Endothelial cell (in vitro differentiated cells): ENCODE data around the gene PTPN22. TPM values are rescaled to one million over a fixed set of nuclear protein-coding genes. Genes with fewer than 3 reads are reported as not detected.

Experiments
- DNase-seq: peaks from one replicate; pipeline ENCODE4 v3.0.0; 2021; ENCODE audit warnings: low spot score
- H3K27ac Mint-ChIP-seq: one replicate; pipeline ENCODE4 v1.8.0; 2021; ENCODE audit warnings: mixed read lengths, inconsistent platforms; ENCODE audit not compliant: unreplicated experiment
- H3K27me3 Mint-ChIP-seq: one replicate; pipeline ENCODE4 v1.8.0; 2021; ENCODE audit warnings: mild to moderate bottlenecking, moderate library complexity, mixed read lengths, inconsistent platforms; ENCODE audit not compliant: unreplicated experiment
- H3K36me3 Mint-ChIP-seq: one replicate; pipeline ENCODE4 v1.8.0; 2021; ENCODE audit warnings: mild to moderate bottlenecking, low read depth, mixed read lengths, inconsistent platforms; ENCODE audit not compliant: unreplicated experiment
- H3K4me1 Mint-ChIP-seq: one replicate; pipeline ENCODE4 v1.8.0; 2021; ENCODE audit warnings: mild to moderate bottlenecking, mixed read lengths, inconsistent platforms; ENCODE audit not compliant: unreplicated experiment
- H3K4me3 Mint-ChIP-seq: one replicate; pipeline ENCODE4 v1.8.0; 2021; ENCODE audit warnings: mild to moderate bottlenecking, mixed read lengths, inconsistent platforms; ENCODE audit not compliant: unreplicated experiment
- H3K9me3 Mint-ChIP-seq: one replicate; pipeline ENCODE4 v1.8.0; 2021; ENCODE audit warnings: mixed read lengths, inconsistent platforms; ENCODE audit not compliant: unreplicated experiment
- CTCF ChIP-seq: fragments of 200-600 bp; sonication (generic); IDR thresholded peaks from one replicate; pipeline ENCODE4 v1.5.0; 2021; ENCODE audit warnings: antibody characterized with exemption; ENCODE audit not compliant: unreplicated experiment
- total RNA-seq: library from RNA; stranded (reverse); fragmentation: NEBNext Ultra II Directional; extraction: Animal tissue kit (Norgen Biotek cat#: 25700); gene quantifications from one replicate; pipeline ENCODE4 v1.2.1, GENCODE V29; 2021; ENCODE audit not compliant: unreplicated experiment

PTPN22 gene
- total RNA-seq, 1 donor from 2014 or later: 0.87 TPM

- peaks cover 4% of the 10 kb centered on the region for H3K4me1 Mint-ChIP-seq
- H3K9me3 Mint-ChIP-seq: no peaks in the 10 kb centered on the region
- H3K27me3 Mint-ChIP-seq: no peaks in the 10 kb centered on the region
- H3K4me3 Mint-ChIP-seq: no peak within 1 kb of the TSS
- no peaks in the 10 kb centered on the region for H3K36me3 Mint-ChIP-seq
- no peak within 1 kb of the TSS for H3K27ac Mint-ChIP-seq
- TF ChIP-seq CTCF: no peak
- DNase-seq: no peak
Measured at GRCh38 chr1:113887402-113888175, 16.1 kb upstream of the PTPN22 start, which contains the start of gene BCL2L15. TSS of gene BCL2L15 (minus strand) at chr1:113887581. CDS start at chr1:113887375, 206 bp downstream.

GRCh38 chr1:113886417-113887401 is 15.2 kb upstream of the PTPN22 start:
- TF ChIP-seq CTCF: no peak
- Mint-ChIP-seq H3K27me3 (no peaks in the 10 kb centered on the region), H3K9me3 (no peaks in the 10 kb centered on the region), H3K36me3 (no peaks in the 10 kb centered on the region), H3K4me1 (peaks cover 4% of the 10 kb centered on the region), H3K4me3 (no peak overlapping the region), H3K27ac (no peak overlapping the region)
- DNase-seq: no peak

- Mint-ChIP-seq H3K9me3 (no peaks in the 10 kb centered on the region), H3K27ac (no peak overlapping the region), H3K27me3 (no peaks in the 10 kb centered on the region), H3K36me3 (no peaks in the 10 kb centered on the region), H3K4me1 (peaks cover 14% of the 10 kb centered on the region), H3K4me3 (no peak overlapping the region)
- DNase-seq: no peak
- no peak for TF ChIP-seq CTCF
Measured at GRCh38 chr1:113881661-113882060, 10.1 kb upstream of the PTPN22 start.

- H3K9me3 Mint-ChIP-seq: no peaks in the 10 kb centered on the region
- no peak for DNase-seq
- no peaks in the 10 kb centered on the region for H3K36me3 Mint-ChIP-seq
- H3K4me3 Mint-ChIP-seq: no peak overlapping the region
- H3K4me1 Mint-ChIP-seq: peaks cover 14% of the 10 kb centered on the region
- no peaks in the 10 kb centered on the region for H3K27me3 Mint-ChIP-seq
- H3K27ac Mint-ChIP-seq: no peak overlapping the region
- no peak for TF ChIP-seq CTCF
Measured at GRCh38 chr1:113879739-113880038, 8.2 kb upstream of the PTPN22 start.
